IPS-20b (cell line): ENCODE measurements around the gene SERBP1.
A peak's percentile ranks its signal among the peaks of the same experiment; 100 is the strongest.
"Not testable (repeated sequence)": the region's sequence is repeated elsewhere in the genome, so short reads cannot be mapped to it uniquely, and the experiment has no call there.

Source experiments
- H3K27ac ChIP-seq: one replicate; pipeline ENCODE4 v1.5.1; 2013; ENCODE audit warnings: low read length
- H3K27me3 ChIP-seq: 2 replicates; pipeline ENCODE4 v1.6.1; 2013; ENCODE audit warnings: mild to moderate bottlenecking, low read length, inconsistent platforms; ENCODE audit not compliant: insufficient read depth
- H3K36me3 ChIP-seq: 2 replicates; pipeline ENCODE4 v1.6.1; 2013; ENCODE audit warnings: low read depth, mild to moderate bottlenecking, inconsistent platforms, low read length, moderate library complexity; ENCODE audit not compliant: insufficient read depth
- H3K4me1 ChIP-seq: 2 replicates; pipeline ENCODE4 v1.6.1; 2013; ENCODE audit warnings: mild to moderate bottlenecking, control low read depth, inconsistent platforms, low read length, moderate library complexity; ENCODE audit not compliant: insufficient read depth
- H3K4me3 ChIP-seq: 2 replicates; pipeline ENCODE4 v1.5.1; 2013; ENCODE audit warnings: mild to moderate bottlenecking, low read length, inconsistent platforms
- H3K9ac ChIP-seq: 2 replicates; pipeline ENCODE4 v1.6.1; 2013; ENCODE audit warnings: low read depth, mild to moderate bottlenecking, inconsistent platforms, low read length, moderate library complexity
- H3K9me3 ChIP-seq: 2 replicates; pipeline ENCODE4 v1.6.1; 2013; ENCODE audit warnings: mild to moderate bottlenecking, low read depth, low read length, inconsistent platforms; ENCODE audit not compliant: insufficient read depth

SERBP1 gene

DNA sequence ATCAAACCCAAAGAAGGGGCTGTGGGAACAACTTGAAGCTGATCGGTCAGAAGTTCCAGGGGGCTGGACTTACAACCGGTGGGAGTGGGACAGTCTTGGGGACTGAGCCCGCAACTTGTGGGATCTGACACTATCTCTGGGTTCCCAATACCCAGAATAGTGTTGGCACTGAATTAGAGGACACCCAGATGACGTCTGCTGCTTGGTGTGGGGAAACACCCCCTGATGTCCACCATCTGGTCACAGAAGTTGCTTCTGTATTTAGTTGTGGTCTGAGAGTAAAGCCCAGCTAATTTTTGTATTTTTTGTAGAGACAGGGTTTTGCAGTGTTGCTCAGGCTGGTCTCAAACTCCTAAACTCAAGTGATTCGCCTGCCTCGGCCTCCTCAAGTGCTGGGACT is 28.8 kb downstream of the SERBP1 start:
- H3K9ac ChIP-seq: no peak overlapping the region
- H3K4me3 ChIP-seq: no peak overlapping the region
- H3K36me3 ChIP-seq: peaks cover 15% of the 10 kb centered on the region
- H3K27ac ChIP-seq: no peak overlapping the region
- no peaks in the 10 kb centered on the region for H3K27me3 ChIP-seq
- H3K4me1 ChIP-seq: peaks cover 10% of the 10 kb centered on the region; the same call in 1 of the 2 replicates
- no peaks in the 10 kb centered on the region for H3K9me3 ChIP-seq

DNA sequence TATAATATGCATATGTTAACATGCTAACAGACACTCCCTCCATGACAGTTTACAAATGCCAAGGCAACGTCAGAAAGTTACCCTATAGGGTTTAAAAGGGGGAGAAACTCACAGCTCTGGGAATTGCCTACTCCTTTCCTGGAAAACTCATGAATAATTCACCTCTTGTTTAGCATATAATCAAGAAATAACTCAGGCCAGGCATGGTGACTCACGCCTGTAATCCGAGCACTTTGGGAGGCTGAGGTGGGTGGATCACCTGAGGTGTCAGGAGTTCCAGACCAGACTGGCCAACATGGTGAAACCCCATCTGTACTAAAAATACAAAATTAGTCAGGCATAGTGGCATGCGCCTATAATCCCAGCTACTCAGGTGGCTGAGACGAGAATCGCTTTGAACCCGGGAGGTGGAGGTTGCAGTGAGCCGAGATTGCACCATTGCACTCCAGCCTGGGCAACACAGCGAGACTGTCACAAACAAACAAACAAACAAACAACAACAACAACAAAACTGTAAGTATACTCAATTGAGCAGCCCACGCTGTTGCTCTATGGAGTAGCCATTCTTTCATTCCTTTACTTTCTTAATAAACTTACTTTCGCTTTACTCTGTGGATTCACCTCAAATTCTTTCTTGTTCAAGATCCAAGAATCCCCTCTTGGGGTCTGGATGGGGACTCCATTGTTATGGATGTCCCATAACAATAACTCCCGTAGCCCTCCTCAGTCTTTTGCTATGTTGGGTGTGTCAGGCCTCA is 30.0 kb downstream of the SERBP1 start:
- H3K4me3 ChIP-seq, H3K27ac ChIP-seq, H3K9me3 ChIP-seq, H3K36me3 ChIP-seq, H3K27me3 ChIP-seq, H3K9ac ChIP-seq: not testable (repeated sequence)
- peaks cover 10% of the 10 kb centered on the region; the same call in 1 of the 2 replicates for H3K4me1 ChIP-seq

DNA sequence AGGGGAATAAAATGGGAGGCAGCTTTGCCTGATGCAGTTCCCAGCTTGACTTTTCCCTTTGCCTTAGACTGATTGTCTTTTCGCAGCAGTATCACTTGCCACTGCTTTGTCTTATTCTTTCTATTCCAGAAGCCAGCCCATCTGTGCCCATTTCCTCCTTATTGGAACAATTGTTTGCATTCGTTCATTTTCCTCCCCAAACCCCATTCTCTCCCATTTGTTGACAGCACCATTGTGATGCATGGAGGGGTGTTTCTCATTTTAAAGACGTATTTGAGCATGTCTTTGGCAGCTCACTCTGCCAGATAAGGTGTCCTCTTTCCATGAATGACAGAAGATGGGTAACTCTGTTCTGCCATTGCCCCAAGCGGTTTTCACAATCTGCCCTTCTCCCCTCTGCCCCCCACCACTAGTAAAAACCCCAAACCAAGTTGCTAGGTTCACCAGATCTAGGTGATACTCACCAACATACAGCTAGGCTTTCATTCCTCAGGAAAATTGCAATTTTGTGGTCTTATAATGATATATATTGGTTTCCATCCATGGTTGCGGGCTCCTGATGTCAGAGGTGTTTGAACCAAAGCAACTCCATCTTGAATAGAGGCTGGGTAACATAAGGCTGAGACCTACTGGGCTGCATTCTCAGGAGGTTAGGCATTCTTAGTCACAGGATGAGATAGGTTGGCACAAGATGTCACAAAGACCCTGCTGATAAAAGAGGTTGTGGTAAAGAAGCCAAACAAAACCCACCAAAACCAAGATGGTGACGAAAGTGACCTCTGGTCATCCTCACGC is 30.8 kb downstream of the SERBP1 start:
- no peaks in the 10 kb centered on the region for H3K9me3 ChIP-seq
- no peak overlapping the region for H3K27ac ChIP-seq
- H3K9ac ChIP-seq: no peak overlapping the region
- peaks cover 10% of the 10 kb centered on the region; the same call in 1 of the 2 replicates for H3K4me1 ChIP-seq
- no peaks in the 10 kb centered on the region for H3K27me3 ChIP-seq
- peak overlapping the region; percentile 0; the same call in 1 of the 2 replicates for H3K4me3 ChIP-seq
- no peaks in the 10 kb centered on the region for H3K36me3 ChIP-seq

DNA sequence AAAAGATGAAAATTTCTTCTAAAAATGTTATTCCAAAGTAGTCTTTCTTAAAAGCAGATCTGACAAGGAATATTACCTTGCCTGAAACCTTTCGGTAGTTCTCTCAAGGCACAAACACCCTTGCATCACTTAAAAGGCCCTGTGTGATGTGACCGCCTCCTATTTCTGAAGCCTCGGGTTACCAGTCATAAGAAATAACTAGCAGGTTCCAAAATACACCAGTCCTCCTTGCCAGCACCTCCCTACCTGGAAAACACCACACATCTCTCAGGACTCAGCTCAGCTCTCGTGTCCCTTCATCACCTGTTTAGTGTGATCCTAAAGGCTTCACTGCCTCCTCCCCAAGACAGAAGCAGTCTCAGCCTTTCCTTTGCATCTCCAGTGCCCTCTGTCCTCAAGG is 35.7 kb downstream of the SERBP1 start:
- Histone ChIP-seq H3K27me3 (no peaks in the 10 kb centered on the region), H3K4me1 (peaks cover 26% of the 10 kb centered on the region; the same call in 1 of the 2 replicates), H3K9me3 (no peaks in the 10 kb centered on the region), H3K4me3 (no peak overlapping the region), H3K36me3 (no peaks in the 10 kb centered on the region; the same call in 1 of the 2 replicates), H3K9ac (no peak overlapping the region), H3K27ac (no peak overlapping the region)

DNA sequence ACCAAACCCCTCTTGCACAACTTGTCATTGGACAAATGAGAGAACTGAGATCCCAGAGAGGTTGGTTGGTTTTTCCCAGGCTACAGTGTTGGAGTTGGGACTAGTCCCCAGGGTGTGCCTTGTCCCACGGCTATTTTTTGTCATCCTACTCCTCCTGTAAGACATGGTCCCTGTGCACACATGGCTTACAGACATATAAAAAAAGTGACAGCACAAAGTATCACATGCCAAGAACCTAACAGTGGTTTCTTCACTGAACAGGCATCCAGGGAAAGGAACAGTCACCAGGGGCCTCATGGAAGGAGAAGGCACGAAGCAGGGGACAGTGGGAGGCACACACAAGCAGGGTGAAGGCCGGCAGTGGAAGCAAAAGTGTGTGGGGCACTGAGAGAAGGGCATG is 36.5 kb downstream of the SERBP1 start:
- Histone ChIP-seq H3K4me1 (peaks cover 22% of the 10 kb centered on the region; the same call in 1 of the 2 replicates), H3K9me3 (no peaks in the 10 kb centered on the region), H3K36me3 (no peaks in the 10 kb centered on the region; the same call in 1 of the 2 replicates), H3K9ac (no peak overlapping the region), H3K27ac (no peak overlapping the region), H3K4me3 (no peak overlapping the region), H3K27me3 (no peaks in the 10 kb centered on the region)

DNA sequence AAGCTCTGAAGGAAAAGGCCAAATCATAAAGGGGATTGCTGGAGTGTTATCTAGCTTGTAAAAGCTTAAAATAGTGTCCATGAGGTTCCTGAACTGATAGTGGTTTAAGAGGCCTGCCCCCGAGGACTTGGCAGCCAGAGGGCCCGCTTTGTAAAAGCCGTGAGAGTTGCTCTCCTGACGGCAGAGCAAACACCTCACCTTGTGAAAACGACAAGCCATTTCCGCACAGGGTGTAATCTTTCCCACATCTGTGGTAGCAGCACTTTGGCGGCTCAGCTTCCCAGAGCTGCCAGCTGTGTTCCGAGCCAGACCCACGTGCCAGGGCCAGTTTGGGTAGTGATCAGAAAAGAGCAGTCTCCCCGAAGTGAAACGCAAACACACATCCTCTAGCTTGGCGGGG is 37.0 kb downstream of the SERBP1 start:
- Histone ChIP-seq H3K27ac (no peak overlapping the region), H3K36me3 (no peaks in the 10 kb centered on the region; the same call in 1 of the 2 replicates), H3K9ac (no peak overlapping the region), H3K27me3 (no peaks in the 10 kb centered on the region), H3K4me3 (no peak overlapping the region), H3K4me1 (peaks cover 19% of the 10 kb centered on the region; the same call in 1 of the 2 replicates), H3K9me3 (no peaks in the 10 kb centered on the region)

DNA sequence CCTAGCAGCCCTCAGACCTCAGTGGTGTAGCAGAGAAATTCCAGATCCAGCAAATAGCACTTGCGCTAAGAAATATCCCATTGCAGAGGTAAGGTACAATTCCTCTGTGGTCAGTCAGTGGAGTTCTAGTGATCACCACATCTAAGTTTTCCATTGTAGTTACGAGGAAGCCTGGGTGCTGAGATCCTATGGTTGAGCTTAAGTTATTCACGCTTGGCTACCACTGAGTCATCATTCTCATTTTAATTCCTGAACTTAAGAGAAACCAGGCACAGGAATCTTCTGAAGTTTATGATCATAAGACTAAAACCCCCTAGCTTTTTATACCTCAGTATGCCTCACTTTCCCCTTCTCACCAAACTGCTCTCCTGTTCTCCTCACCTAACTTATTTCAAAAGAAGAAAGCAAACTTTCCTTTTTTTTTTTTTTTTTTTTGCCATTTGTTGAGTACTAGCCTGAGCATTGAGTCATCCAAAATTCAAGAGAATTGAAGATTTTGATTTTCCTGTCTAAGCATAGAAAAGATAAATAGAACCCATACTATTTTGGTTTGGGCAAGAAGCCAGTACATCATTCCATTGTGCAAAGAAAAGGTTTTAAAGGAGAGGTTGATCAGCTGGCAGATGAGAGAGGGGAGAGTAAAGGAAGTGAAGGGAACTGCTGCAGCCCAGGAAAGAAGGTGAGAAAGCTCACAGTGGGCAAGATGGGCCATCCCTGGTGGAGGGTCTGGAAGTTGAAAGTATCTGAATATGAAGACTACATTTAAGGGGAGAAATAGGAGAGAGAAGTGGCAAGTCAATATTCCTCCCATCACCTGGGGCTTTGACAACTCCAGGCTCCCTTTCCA is 39.9 kb downstream of the SERBP1 start:
- Histone ChIP-seq H3K4me3 (peak overlapping the region; percentile 44; the same call in 1 of the 2 replicates), H3K9me3 (peaks cover 4% of the 10 kb centered on the region), H3K27ac (no peak overlapping the region), H3K9ac (no peak overlapping the region), H3K36me3 (no peaks in the 10 kb centered on the region; the same call in none of the 2 replicates), H3K4me1 (peaks cover 19% of the 10 kb centered on the region; the same call in 1 of the 2 replicates), H3K27me3 (no peaks in the 10 kb centered on the region)

DNA sequence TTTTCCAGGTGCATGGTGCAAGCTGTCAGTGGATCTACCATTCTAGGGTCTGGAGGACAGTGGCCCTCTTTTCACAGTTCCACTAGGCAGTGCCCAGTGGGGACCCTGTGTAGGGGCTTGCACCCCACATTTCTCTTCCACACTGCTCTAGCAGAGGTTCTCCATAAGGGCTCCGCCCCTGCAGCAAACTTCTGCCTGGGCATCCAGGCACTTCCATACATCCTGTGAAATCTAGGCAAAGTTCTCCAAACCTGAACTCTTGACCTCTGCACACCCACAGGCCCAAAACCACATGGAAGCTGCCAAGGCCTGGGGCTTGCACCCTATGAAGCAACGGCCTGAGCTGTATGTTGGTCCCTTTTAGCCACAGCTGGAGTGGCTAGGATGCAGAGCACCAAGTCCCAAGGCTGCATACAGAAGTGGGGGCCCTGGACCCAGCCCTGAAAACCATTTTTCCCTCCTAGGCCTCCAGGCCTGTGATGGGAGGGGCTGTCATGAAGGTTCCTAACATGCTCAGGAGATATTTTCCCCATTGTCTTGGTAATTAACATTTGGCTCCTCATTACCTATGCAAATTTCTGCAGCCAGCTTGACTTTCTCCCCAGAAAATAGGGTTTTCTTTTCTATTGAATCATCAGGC is 46.1 kb downstream of the SERBP1 start:
- Histone ChIP-seq H3K9ac (no peak overlapping the region), H3K9me3 (peaks cover 26% of the 10 kb centered on the region), H3K4me3 (no peak overlapping the region), H3K4me1 (no peaks in the 10 kb centered on the region), H3K27me3 (no peaks in the 10 kb centered on the region), H3K27ac (no peak overlapping the region), H3K36me3 (no peaks in the 10 kb centered on the region; the same call in 1 of the 2 replicates)

DNA sequence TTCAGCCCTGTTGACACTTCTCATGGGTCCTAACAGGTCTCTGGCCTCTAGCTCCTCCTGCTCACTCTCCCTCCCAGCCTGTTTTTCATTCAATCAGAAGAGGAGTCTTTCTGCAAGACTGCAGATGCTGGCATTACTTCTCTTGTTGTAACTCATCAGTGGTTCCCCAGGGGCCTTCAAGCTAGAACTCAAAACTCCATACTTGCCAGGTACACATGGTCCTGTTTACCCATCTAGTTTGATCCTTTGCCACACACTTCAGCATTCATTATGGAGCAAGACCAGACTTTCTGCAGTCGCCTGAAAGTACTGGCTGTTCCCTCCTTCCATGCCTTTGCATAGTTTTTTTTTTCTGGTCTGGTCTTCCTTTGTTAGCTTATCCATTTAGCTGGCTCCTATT is 47.9 kb downstream of the SERBP1 start:
- no peaks in the 10 kb centered on the region for H3K27me3 ChIP-seq
- H3K4me3 ChIP-seq: no peak overlapping the region
- peaks cover 26% of the 10 kb centered on the region for H3K9me3 ChIP-seq
- no peaks in the 10 kb centered on the region; the same call in 1 of the 2 replicates for H3K36me3 ChIP-seq
- no peak overlapping the region for H3K9ac ChIP-seq
- H3K27ac ChIP-seq: no peak overlapping the region
- peaks cover under 1% of the 10 kb centered on the region; the same call in 1 of the 2 replicates for H3K4me1 ChIP-seq

DNA sequence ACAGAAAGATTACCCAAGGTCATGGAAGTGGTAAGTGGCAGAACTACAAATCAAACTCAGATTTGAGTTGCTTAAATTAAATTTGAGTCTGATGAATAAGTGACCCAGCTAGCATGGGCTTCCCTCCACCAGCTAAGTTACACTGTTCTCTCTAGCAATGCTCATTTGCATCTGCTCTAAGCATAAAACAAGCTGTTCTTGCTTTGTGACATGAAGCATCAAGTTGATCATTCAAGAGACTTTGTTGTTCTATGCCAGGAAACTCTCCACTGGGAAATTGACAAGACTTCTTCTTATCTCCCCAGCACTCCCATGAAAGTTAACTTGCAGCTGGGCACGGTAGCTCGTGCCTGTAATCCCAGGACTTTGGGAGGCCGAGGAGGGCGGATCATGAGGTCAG is 49.0 kb downstream of the SERBP1 start:
- H3K4me1 ChIP-seq: peaks cover 11% of the 10 kb centered on the region
- H3K4me3 ChIP-seq: no peak overlapping the region
- no peak overlapping the region for H3K9ac ChIP-seq
- H3K27ac ChIP-seq: no peak overlapping the region
- H3K9me3 ChIP-seq: peaks cover 26% of the 10 kb centered on the region
- no peaks in the 10 kb centered on the region for H3K27me3 ChIP-seq
- H3K36me3 ChIP-seq: no peaks in the 10 kb centered on the region; the same call in 1 of the 2 replicates

DNA sequence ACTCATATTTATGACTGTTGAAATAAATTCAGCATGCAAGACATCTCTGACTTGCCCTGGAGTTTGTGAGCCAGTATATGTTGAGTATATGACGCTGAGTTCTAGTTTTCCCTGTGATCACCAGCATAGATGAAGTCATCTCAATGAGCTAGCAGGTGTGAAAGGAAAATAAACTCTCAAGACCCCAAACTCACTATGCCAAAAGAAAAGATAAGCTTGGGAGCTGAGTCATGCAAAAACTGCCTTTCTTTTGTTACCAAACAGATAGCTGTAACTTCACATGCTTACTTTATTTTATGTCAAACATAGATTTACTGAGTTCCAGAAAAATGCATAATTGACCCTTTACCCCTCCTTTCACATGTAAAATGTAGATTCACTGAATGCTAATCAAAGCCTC is 52.9 kb downstream of the SERBP1 start:
- Histone ChIP-seq H3K27ac (no peak overlapping the region), H3K36me3 (no peaks in the 10 kb centered on the region)

More for the DNA sequence above, 52.9 kb downstream of the SERBP1 start:
- Histone ChIP-seq H3K4me3 (no peak overlapping the region), H3K9ac (no peak overlapping the region), H3K9me3 (no peaks in the 10 kb centered on the region), H3K4me1 (peaks cover 12% of the 10 kb centered on the region), H3K27me3 (no peaks in the 10 kb centered on the region)
